Sigmoid colon (tissue), 3 donors: ENCODE results near the gene CCDC188.

Source experiments
- CTCF ChIP-seq, 4 experiments: fragments of 450-650 bp in 3 of 4; fragments of 200-600 bp in 1 of 4; IDR thresholded peaks; one replicate each; pipeline ENCODE4 v1.5.1; 2016 to 2019; ENCODE audit warnings: antibody characterized with exemption in 4 of 4, mild to moderate bottlenecking in 3 of 4, moderate library complexity in 2 of 4
- POLR2A ChIP-seq, 2 donors: fragments of 450-650 bp; IDR thresholded peaks; one replicate each; pipeline ENCODE4 v1.6.1; 2016; ENCODE audit warnings: antibody characterized with exemption in 2 of 2, mild to moderate bottlenecking in 2 of 2, moderate library complexity in 2 of 2

- no peak for TF ChIP-seq CTCF (IDR thresholded peaks at IDR 0.05)
- TF ChIP-seq POLR2A (IDR thresholded peaks at IDR 0.05): no peak
These were observed 34.9 kb upstream of the CCDC188 start for GRCh38 chr22:20185750-20186149.
